SU-DHL-6 (cell line): ENCODE data around the gene UFD1.

Source experiments
- H2AFZ ChIP-seq: fragments of 200-600 bp; sonication (generic); 2 replicates; pipeline ENCODE4 v1.6.1; 2014; ENCODE audit warnings: low read depth, mild to moderate bottlenecking, moderate library complexity, mixed read lengths, antibody characterized with exemption, low read length; ENCODE audit not compliant: severe bottlenecking
- H3F3A ChIP-seq: fragments of 200-600 bp; shearing (Covaris generic); 2 replicates; pipeline ENCODE4 v1.6.0; 2016; ENCODE audit warnings: antibody characterized with exemption, mild to moderate bottlenecking; ENCODE audit not compliant: insufficient read depth
- H3K27ac ChIP-seq: fragments of 200-600 bp; sonication (generic); 2 replicates; pipeline ENCODE4 v1.5.1; 2016; ENCODE audit warnings: low read depth, mild to moderate bottlenecking, low read length, moderate library complexity, mixed read lengths
- H3K27me3 ChIP-seq: fragments of 200-600 bp; sonication (generic), shearing (Covaris generic); 2 replicates; pipeline ENCODE4 v1.6.0; 2014; ENCODE audit warnings: mild to moderate bottlenecking, low read length
- H3K36me3 ChIP-seq: fragments of 200-600 bp; sonication (generic); 2 replicates; pipeline ENCODE4 v1.6.1; 2014; ENCODE audit warnings: mild to moderate bottlenecking, low read length, mixed read lengths
- H3K4me2 ChIP-seq: fragments of 300-600, 200-600 bp; shearing (Covaris generic), sonication (generic); 2 replicates; pipeline ENCODE4 v1.6.0; 2014; ENCODE audit warnings: low read length, low read depth, mild to moderate bottlenecking; ENCODE audit not compliant: poor library complexity, severe bottlenecking
- H3K4me3 ChIP-seq: fragments of 200-600 bp; sonication (generic); 2 replicates; pipeline ENCODE4 v1.5.1; 2014; ENCODE audit warnings: antibody characterized with exemption, low read length, mild to moderate bottlenecking, mixed read lengths; ENCODE audit not compliant: insufficient read depth, poor library complexity, severe bottlenecking
- H3K79me2 ChIP-seq: fragments of 200-600 bp; sonication (generic); 2 replicates; pipeline ENCODE4 v1.6.1; 2014; ENCODE audit warnings: mild to moderate bottlenecking, low read length, moderate library complexity; ENCODE audit not compliant: insufficient read depth
- H3K9ac ChIP-seq: fragments of 200-600 bp; sonication (generic); 2 replicates; pipeline ENCODE4 v1.7.0; 2014; ENCODE audit warnings: mild to moderate bottlenecking, low read length
- H3K9me2 ChIP-seq: fragments of 200-600 bp; sonication (generic); replicated peaks from 2 replicates; pipeline ENCODE4 v1.6.1; 2014; ENCODE audit warnings: low read length; ENCODE audit not compliant: insufficient read depth
- H3K9me3 ChIP-seq: fragments of 200-600 bp; sonication (generic); 2 replicates; pipeline ENCODE4 v1.6.1; 2014; ENCODE audit warnings: low read length, mixed read lengths; ENCODE audit not compliant: insufficient read depth
- H4K20me1 ChIP-seq: fragments of 200-600 bp; sonication (generic); 2 replicates; pipeline ENCODE4 v1.6.1; 2014; ENCODE audit warnings: low read depth, mild to moderate bottlenecking, antibody characterized with exemption, low read length, moderate library complexity, mixed read lengths
- EZH2phosphoT487 ChIP-seq: fragments of 200-600 bp; sonication (generic), shearing (Covaris generic); conservative IDR thresholded peaks from 2 replicates; pipeline ENCODE4 v1.6.1; 2018; ENCODE audit warnings: mild to moderate bottlenecking, antibody characterized with exemption, low read length, moderate library complexity, mixed read lengths
- TF ChIP-seq, protein P1 (sequence below): fragments of 200-600 bp; sonication (generic); IDR thresholded peaks from one replicate; pipeline ENCODE4 v1.5.1; 2017; ENCODE audit warnings: antibody characterized with exemption, mild to moderate bottlenecking, low read length, moderate library complexity; ENCODE audit not compliant: insufficient read depth, poor library complexity, severe bottlenecking

Gene UFD1

DNA sequence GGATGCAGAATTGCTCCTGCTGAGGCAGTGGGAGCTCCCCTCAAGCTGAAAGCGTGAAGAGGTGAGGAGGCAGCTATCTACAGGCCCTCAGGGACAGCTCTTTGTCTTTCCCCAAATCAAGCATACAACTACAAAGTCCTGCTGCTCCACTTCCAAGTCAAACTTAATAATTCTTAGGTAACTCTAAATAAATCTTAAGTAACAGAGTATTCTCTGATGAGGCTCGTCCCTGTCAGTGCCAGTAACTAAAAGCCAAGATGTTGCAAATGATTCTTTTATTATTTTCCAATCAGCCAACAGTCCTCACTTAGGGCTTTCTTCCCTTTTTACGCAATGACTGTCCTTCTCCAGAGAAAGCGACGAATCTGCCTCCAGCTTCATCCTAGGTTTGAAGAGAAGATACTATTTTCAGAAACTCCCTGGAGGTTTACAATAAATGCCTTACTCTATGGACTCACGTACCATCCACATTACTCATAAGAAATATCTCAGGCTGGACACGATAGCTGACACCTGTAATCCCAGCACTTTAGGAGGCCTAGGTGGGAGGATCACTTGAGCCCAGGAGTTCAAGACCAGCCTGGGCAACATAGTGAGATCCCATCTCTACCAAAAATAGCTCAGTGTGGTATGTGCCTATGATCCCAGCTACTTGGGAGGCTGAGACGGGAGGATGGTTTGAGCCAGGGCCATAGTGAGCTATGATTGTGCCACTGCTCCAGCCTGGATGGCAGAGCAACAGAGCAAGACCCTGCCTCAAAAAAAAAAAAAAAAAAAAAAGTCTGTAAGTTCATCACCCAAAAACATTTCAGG, 28.4 kb downstream of the UFD1 start:
- no peaks in the 10 kb centered on the region for H3K9me3 ChIP-seq
- no peak overlapping the region for H3K27ac ChIP-seq
- no peak overlapping the region for H3K9ac ChIP-seq
- H3K4me2 ChIP-seq: no peak overlapping the region
- no peak for TF ChIP-seq EZH2phosphoT487
- TF ChIP-seq, protein P1, sequence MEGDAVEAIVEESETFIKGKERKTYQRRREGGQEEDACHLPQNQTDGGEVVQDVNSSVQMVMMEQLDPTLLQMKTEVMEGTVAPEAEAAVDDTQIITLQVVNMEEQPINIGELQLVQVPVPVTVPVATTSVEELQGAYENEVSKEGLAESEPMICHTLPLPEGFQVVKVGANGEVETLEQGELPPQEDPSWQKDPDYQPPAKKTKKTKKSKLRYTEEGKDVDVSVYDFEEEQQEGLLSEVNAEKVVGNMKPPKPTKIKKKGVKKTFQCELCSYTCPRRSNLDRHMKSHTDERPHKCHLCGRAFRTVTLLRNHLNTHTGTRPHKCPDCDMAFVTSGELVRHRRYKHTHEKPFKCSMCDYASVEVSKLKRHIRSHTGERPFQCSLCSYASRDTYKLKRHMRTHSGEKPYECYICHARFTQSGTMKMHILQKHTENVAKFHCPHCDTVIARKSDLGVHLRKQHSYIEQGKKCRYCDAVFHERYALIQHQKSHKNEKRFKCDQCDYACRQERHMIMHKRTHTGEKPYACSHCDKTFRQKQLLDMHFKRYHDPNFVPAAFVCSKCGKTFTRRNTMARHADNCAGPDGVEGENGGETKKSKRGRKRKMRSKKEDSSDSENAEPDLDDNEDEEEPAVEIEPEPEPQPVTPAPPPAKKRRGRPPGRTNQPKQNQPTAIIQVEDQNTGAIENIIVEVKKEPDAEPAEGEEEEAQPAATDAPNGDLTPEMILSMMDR: no peak
- H3K4me3 ChIP-seq: no peak overlapping the region
- peaks cover 23% of the 10 kb centered on the region for H3K79me2 ChIP-seq
- H3K36me3 ChIP-seq: no peaks in the 10 kb centered on the region
- no peaks in the 10 kb centered on the region for H3K9me2 ChIP-seq
- 0 out of 2 replicates have a peak, but pooled peaks cover 7% of the 10 kb centered on the region for H3F3A ChIP-seq
- no peaks in the 10 kb centered on the region for H3K27me3 ChIP-seq
- no peaks in the 10 kb centered on the region for H4K20me1 ChIP-seq
- no peak overlapping the region for H2AFZ ChIP-seq

DNA sequence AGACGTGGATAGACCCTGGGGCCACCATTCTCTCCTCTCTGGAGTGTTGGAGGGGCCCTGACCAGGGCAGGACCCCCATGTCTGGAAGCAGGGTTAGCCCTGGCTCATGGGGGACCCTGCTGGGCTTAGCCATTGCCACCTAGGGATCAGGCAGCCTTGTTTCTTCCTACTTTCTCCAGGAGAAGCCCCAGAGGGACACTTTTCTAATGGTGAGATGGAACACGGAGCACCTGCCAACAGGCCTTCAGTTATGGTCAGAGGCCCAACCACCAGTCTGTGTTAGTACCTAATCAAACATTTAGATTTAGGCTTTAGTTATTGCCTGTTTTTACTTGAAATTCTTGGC, 29.6 kb downstream of the UFD1 start:
- peaks cover 35% of the 10 kb centered on the region for H3K79me2 ChIP-seq
- H3F3A ChIP-seq: 0 out of 2 replicates have a peak, but pooled peaks cover 7% of the 10 kb centered on the region
- H3K9ac ChIP-seq: no peak overlapping the region
- no peak overlapping the region for H3K27ac ChIP-seq
- TF ChIP-seq, protein P1: no peak
- TF ChIP-seq EZH2phosphoT487: no peak
- no peaks in the 10 kb centered on the region for H3K9me3 ChIP-seq
- no peaks in the 10 kb centered on the region for H3K36me3 ChIP-seq
- H4K20me1 ChIP-seq: no peaks in the 10 kb centered on the region
- H3K4me2 ChIP-seq: peak overlapping the region; percentile 64
- H2AFZ ChIP-seq: no peak overlapping the region
- H3K9me2 ChIP-seq: no peaks in the 10 kb centered on the region
- H3K4me3 ChIP-seq: no peak overlapping the region
- no peaks in the 10 kb centered on the region for H3K27me3 ChIP-seq

- Histone ChIP-seq H3K9me2 (no peaks in the 10 kb centered on the region), H3K79me2 (peaks cover 38% of the 10 kb centered on the region), H3K27ac (peak overlapping the region; percentile 74; the same call in 1 of the 2 replicates), H3K9me3 (no peaks in the 10 kb centered on the region), H2AFZ (no peak overlapping the region), H3K4me3 (peak overlapping the region; percentile 66), H3K4me2 (peak overlapping the region; percentile 64), H3K36me3 (no peaks in the 10 kb centered on the region), H3F3A (0 out of 2 replicates have a peak, but pooled peaks cover 7% of the 10 kb centered on the region), H3K9ac (peak overlapping the region; percentile 68), H3K27me3 (no peaks in the 10 kb centered on the region), H4K20me1 (no peaks in the 10 kb centered on the region)
- TF ChIP-seq, protein P1: no peak
- no peak for TF ChIP-seq EZH2phosphoT487
Measured at GRCh38 chr22:19448739-19449421, 30.1 kb downstream of the UFD1 start.
